PC-9 (cell line): ENCODE results near the gene TDRD7. TPM values are rescaled to one million over a fixed set of nuclear protein-coding genes. Genes with fewer than 3 reads are reported as not detected.

Experiments
- BruUV-seq: library from RNA; stranded (reverse); fragments of 400-500 nt; replicated peaks from 2 replicates; lab custom pipeline; 2021; lab: Mats Ljungman, UMichigan
- CTCF ChIA-PET: fragments of 300-600 bp; sonication (Branson Sonifier 250); formaldehyde crosslinking; loops from one replicate; lab custom pipeline; 2022; ENCODE audit warnings: antibody characterized with exemption; lab: Charles Lee
- POLR2A ChIA-PET: fragments of 300-600 bp; sonication (Branson Sonifier 250); formaldehyde crosslinking; loops from one replicate; lab custom pipeline; 2022; ENCODE audit warnings: antibody characterized with exemption; ENCODE audit not compliant: unreplicated experiment; lab: Charles Lee
- DNase-seq, 2 experiments: peaks; one replicate each; pipeline versions ENCODE4 v3.0.0 to v3.0.0-alpha.2; 2015 to 2022; ENCODE audit warnings: mixed read lengths in 1 of 2
- H2AFZ ChIP-seq: fragments of 200-600 bp; sonication (generic); 2 replicates; pipeline ENCODE4 v1.8.1; 2017; ENCODE audit warnings: antibody characterized with exemption
- H3F3A ChIP-seq: fragments of 200-600 bp; sonication (generic); 2 replicates; pipeline ENCODE4 v1.8.1; 2017; ENCODE audit warnings: antibody characterized with exemption, mild to moderate bottlenecking, low read depth; ENCODE audit not compliant: insufficient read depth
- H3K27ac ChIP-seq: fragments of 200-600 bp; sonication (generic); 2 replicates; pipeline ENCODE4 v1.6.1; 2016; ENCODE audit warnings: mixed run types
- H3K27me3 ChIP-seq: fragments of 200-600 bp; sonication (generic); 2 replicates; pipeline ENCODE4 v1.6.1; 2016; ENCODE audit warnings: low read depth, mixed run types; ENCODE audit not compliant: insufficient read depth
- H3K36me3 ChIP-seq: fragments of 200-600 bp; sonication (generic); 2 replicates; pipeline ENCODE4 v1.6.1; 2016; ENCODE audit warnings: low read depth, mixed run types
- H3K4me1 ChIP-seq: fragments of 200-600 bp; sonication (generic); replicated peaks from 2 replicates; pipeline ENCODE4 v1.6.1; 2016; ENCODE audit warnings: mixed run types; ENCODE audit not compliant: insufficient read depth
- H3K4me2 ChIP-seq: fragments of 200-600 bp; sonication (generic); 2 replicates; pipeline ENCODE4 v1.6.1; 2017; ENCODE audit warnings: mixed run types
- H3K4me3 ChIP-seq: fragments of 200-600 bp; sonication (generic); 2 replicates; pipeline ENCODE4 v1.6.1; 2016; ENCODE audit warnings: mixed run types
- H3K79me2 ChIP-seq: fragments of 200-600 bp; sonication (generic); 2 replicates; pipeline ENCODE4 v1.6.1; 2017; ENCODE audit warnings: low read depth, mixed run types
- H3K9me2 ChIP-seq: fragments of 200-600 bp; sonication (generic); 2 replicates; pipeline ENCODE4 v1.8.1; 2017; ENCODE audit warnings: mild to moderate bottlenecking; ENCODE audit not compliant: insufficient read depth
- H3K9me3 ChIP-seq: fragments of 200-600 bp; sonication (generic); 2 replicates; pipeline ENCODE4 v1.8.1; 2016; ENCODE audit warnings: low read depth; ENCODE audit not compliant: insufficient read depth
- H4K20me1 ChIP-seq: fragments of 200-600 bp; sonication (generic); 2 replicates; pipeline ENCODE4 v1.8.1; 2017; ENCODE audit not compliant: insufficient read depth
- CTCF ChIP-seq: fragments of 200-600 bp; sonication (generic); conservative IDR thresholded peaks from 2 replicates; pipeline ENCODE4 v1.6.1; 2017; ENCODE audit warnings: mixed run types, antibody characterized with exemption, mild to moderate bottlenecking, moderate library complexity
- EZH2 ChIP-seq: fragments of 200-600 bp; sonication (generic); IDR thresholded peaks from 2 replicates; pipeline ENCODE4 v1.8.0; 2017; ENCODE audit warnings: antibody characterized with exemption, low read depth
- intact Hi-C: fragments of 100-400 bp; cut with micrococcal nuclease; formaldehyde crosslinking; loops from one replicate; pipeline ENCODE4 v1.10.0; 2022; ENCODE audit not compliant: unreplicated experiment
- total RNA-seq: library from RNA; stranded (reverse); gene quantifications from 2 replicates; pipeline ENCODE4 v1.2.3, GENCODE V29; 2021

Gene TDRD7
- total RNA-seq, 1 experiment from 2014 or later, result 14.2 TPM

- Histone ChIP-seq H3K79me2 (no peaks in the 10 kb centered on the region), H3K27me3 (no peaks in the 10 kb centered on the region), H3K4me1 (peaks cover 18% of the 10 kb centered on the region), H3F3A (peaks cover 20% of the 10 kb centered on the region), H2AFZ (no peak overlapping the region), H3K9me3 (0 out of 2 replicates have a peak, but pooled peaks cover 6% of the 10 kb centered on the region), H4K20me1 (no peaks in the 10 kb centered on the region), H3K27ac (peak overlapping the region; percentile 73), H3K4me2 (0 out of 2 replicates have a peak overlapping the region, but pooled peaks have one; percentile 18), H3K4me3 (no peak overlapping the region), H3K36me3 (peaks cover 6% of the 10 kb centered on the region; the same call in 1 of the 2 replicates), H3K9me2 (no peaks in the 10 kb centered on the region)
- CTCF ChIA-PET, result interaction anchor here (1.1 kb wide), 1 partner anchor 10 kb away, joined by 3 read pairs; the partner anchor contains the start of gene TMOD1
- POLR2A ChIA-PET, result interaction anchor here (0.5 to 0.6 kb wide), 3 partner anchors 10 to 506 kb away, joined by 3 to 7 read pairs (median 4); partner anchors contain the start of gene TMOD1
- peak in 1 of 2 experiments; percentile 68 for DNase-seq
- TF ChIP-seq EZH2 (no peak), CTCF (no peak)
- no TSS peak for BruUV-seq
- intact Hi-C loops, result no loop called here
Measured at GRCh38 chr9:97510797-97511654, 99.1 kb downstream of the TDRD7 start.

- peaks cover 18% of the 10 kb centered on the region for H3K4me1 ChIP-seq
- no peak overlapping the region for H2AFZ ChIP-seq
- 0 out of 2 replicates have a peak overlapping the region, but pooled peaks have one; percentile 18 for H3K4me2 ChIP-seq
- peak; percentile 45 to 84 for DNase-seq
- BruUV-seq, result no TSS peak
- H3K79me2 ChIP-seq, result no peaks in the 10 kb centered on the region
- no peaks in the 10 kb centered on the region for H3K9me2 ChIP-seq
- H3K27ac ChIP-seq, result peak overlapping the region; percentile 73
- no peak for TF ChIP-seq CTCF
- no peak for TF ChIP-seq EZH2
- H3K36me3 ChIP-seq, result peaks cover 6% of the 10 kb centered on the region; the same call in 1 of the 2 replicates
- POLR2A ChIA-PET, result interaction anchor here (0.6 kb wide), 1 partner anchor 11 kb away, joined by 3 read pairs; the partner anchor contains the start of gene TMOD1
- H3K27me3 ChIP-seq, result no peaks in the 10 kb centered on the region
- H3F3A ChIP-seq, result peaks cover 20% of the 10 kb centered on the region
- intact Hi-C loops, result no loop called here
- no peaks in the 10 kb centered on the region for H4K20me1 ChIP-seq
- 0 out of 2 replicates have a peak, but pooled peaks cover 6% of the 10 kb centered on the region for H3K9me3 ChIP-seq
- no peak overlapping the region; the same call in 1 of the 2 replicates for H3K4me3 ChIP-seq
- CTCF ChIA-PET, result interaction anchor here (1.1 kb wide), 1 partner anchor 11 kb away, joined by 3 read pairs; the partner anchor contains the start of gene TMOD1
Measured at GRCh38 chr9:97511655-97512427, 99.9 kb downstream of the TDRD7 start.

GRCh38 chr9:97512966-97513560 lies 101.2 kb downstream of the TDRD7 start:
- no peak for DNase-seq
- H3K9me2 ChIP-seq, result no peaks in the 10 kb centered on the region
- no peaks in the 10 kb centered on the region for H3K79me2 ChIP-seq
- no peak for TF ChIP-seq CTCF
- H4K20me1 ChIP-seq, result no peaks in the 10 kb centered on the region
- H3K4me2 ChIP-seq, result no peak overlapping the region
- H3F3A ChIP-seq, result peaks cover 22% of the 10 kb centered on the region
- H3K27ac ChIP-seq, result no peak overlapping the region
- no TSS peak for BruUV-seq
- H3K36me3 ChIP-seq, result peaks cover 6% of the 10 kb centered on the region; the same call in 1 of the 2 replicates
- peaks cover 21% of the 10 kb centered on the region for H3K4me1 ChIP-seq
- H3K27me3 ChIP-seq, result no peaks in the 10 kb centered on the region
- H3K9me3 ChIP-seq, result 0 out of 2 replicates have a peak, but pooled peaks cover 6% of the 10 kb centered on the region
- ChIA-PET POLR2A (interaction anchor here (0.6 kb wide), 1 partner anchor 1157 kb away, joined by 5 read pairs; no protein-coding TSS in a partner anchor), CTCF (no interaction called here)
- intact Hi-C loops, result no loop called here
- H2AFZ ChIP-seq, result no peak overlapping the region
- no peak overlapping the region for H3K4me3 ChIP-seq
